SK-N-SH treated with all-trans-retinoic acid at 6 μM for 48 hours (cell line): ENCODE measurements around the gene RAB36.

Experiments used
- ATAC-seq: fragments of 200-7000 bp; cut with Tn5 transposase; 3 replicates; pipeline ENCODE4 v1.9.1; 2020; ENCODE audit warnings: mild to moderate bottlenecking, moderate library complexity
- ARNTL ChIP-seq: fragments of 450-650 bp; formaldehyde crosslinking; IDR thresholded peaks from 2 replicates; pipeline ENCODE4 v1.5.0; 2020; ENCODE audit warnings: low read depth, mild to moderate bottlenecking, moderate library complexity, borderline replicate concordance
- CREB5 ChIP-seq: fragments of 250-450 bp; sonication (Bioruptor Pico); IDR thresholded peaks from 2 replicates; pipeline ENCODE4 v1.5.1; 2020; ENCODE audit warnings: low read depth, mild to moderate bottlenecking, moderate library complexity
- CSDC2 ChIP-seq: fragments of 250-450 bp; sonication (Bioruptor Pico); IDR thresholded peaks from 2 replicates; pipeline ENCODE4 v1.5.0; 2020; ENCODE audit warnings: mild to moderate bottlenecking, moderate library complexity
- CSRNP3 ChIP-seq: fragments of 250-450 bp; sonication (Bioruptor Pico); IDR thresholded peaks from 2 replicates; pipeline ENCODE4 v1.5.1; 2021; ENCODE audit warnings: mild to moderate bottlenecking, moderate library complexity
- ESRRG ChIP-seq: fragments of 250-450 bp; sonication (Bioruptor Pico); IDR thresholded peaks from 2 replicates; pipeline ENCODE4 v1.6.1; 2021; ENCODE audit warnings: mild to moderate bottlenecking
- ISL1 ChIP-seq: fragments of 250-450 bp; sonication (Bioruptor Pico); IDR thresholded peaks from 2 replicates; pipeline ENCODE4 v2.1.2; 2022; ENCODE audit warnings: mild to moderate bottlenecking, moderate library complexity
- PATZ1 ChIP-seq: fragments of 250-450 bp; sonication (Bioruptor Pico); IDR thresholded peaks from 2 replicates; pipeline ENCODE4 v1.8.0; 2020; ENCODE audit warnings: mild to moderate bottlenecking, moderate library complexity, borderline replicate concordance
- POU6F1 ChIP-seq: fragments of 250-450 bp; sonication (Bioruptor Pico); IDR thresholded peaks from 2 replicates; pipeline ENCODE4 v1.8.0; 2021; ENCODE audit warnings: low read depth, mild to moderate bottlenecking, moderate library complexity, borderline replicate concordance
- PPARA ChIP-seq: fragments of 250-450 bp; sonication (Bioruptor Pico); IDR thresholded peaks from 2 replicates; pipeline ENCODE4 v1.5.0; 2020; ENCODE audit warnings: mild to moderate bottlenecking, borderline replicate concordance
- RARB ChIP-seq: fragments of 250-450 bp; sonication (Bioruptor Pico); IDR thresholded peaks from 2 replicates; pipeline ENCODE4 v1.8.0; 2021; ENCODE audit warnings: mild to moderate bottlenecking, moderate library complexity
- TCF4 ChIP-seq: fragments of 250-450 bp; sonication (Bioruptor Pico); IDR thresholded peaks from 2 replicates; pipeline ENCODE4 v1.8.0; 2021; ENCODE audit warnings: mild to moderate bottlenecking, moderate library complexity, borderline replicate concordance
- TOX ChIP-seq: fragments of 250-450 bp; sonication (Bioruptor Pico); IDR thresholded peaks from 2 replicates; pipeline ENCODE4 v1.8.0; 2021; ENCODE audit warnings: mild to moderate bottlenecking, moderate library complexity, borderline replicate concordance
- TSHZ2 ChIP-seq: fragments of 250-450 bp; sonication (Bioruptor Pico); IDR thresholded peaks from 2 replicates; pipeline ENCODE4 v1.5.0; 2020; ENCODE audit warnings: mild to moderate bottlenecking, moderate library complexity
- ZC3H10 ChIP-seq: fragments of 250-450 bp; sonication (Bioruptor Pico); IDR thresholded peaks from 2 replicates; pipeline ENCODE4 v1.5.1; 2021; ENCODE audit warnings: mild to moderate bottlenecking, moderate library complexity
- ZFP3 ChIP-seq: fragments of 250-450 bp; sonication (Bioruptor Pico); IDR thresholded peaks from 2 replicates; pipeline ENCODE4 v1.5.0; 2020; ENCODE audit warnings: mild to moderate bottlenecking, moderate library complexity
- ZFP30 ChIP-seq: fragments of 450-650 bp; formaldehyde crosslinking; IDR thresholded peaks from 2 replicates; pipeline ENCODE4 v1.5.0; 2022; ENCODE audit warnings: mild to moderate bottlenecking, moderate library complexity
- ZNF565 ChIP-seq: fragments of 450-650 bp; formaldehyde crosslinking; conservative IDR thresholded peaks from 2 replicates; pipeline ENCODE4 v1.5.0; 2020; ENCODE audit warnings: low read depth, mild to moderate bottlenecking, moderate library complexity
- ZNF70 ChIP-seq: fragments of 450-650 bp; formaldehyde crosslinking; IDR thresholded peaks from 2 replicates; pipeline ENCODE4 v1.5.0; 2020; ENCODE audit warnings: mild to moderate bottlenecking, moderate library complexity

RAB36 gene

GRCh38 chr22:23102776-23103175 lies 42.5 kb upstream of the RAB36 start:
- TF ChIP-seq CSRNP3 (CRISPR knock-in tag) (no peak), ZC3H10 (CRISPR knock-in tag) (no peak), TOX (no peak)
- TF ChIP-seq, all 23 proteins: peak for 0
- ATAC-seq, result no peak

GRCh38 chr22:23103199-23103954 lies 41.9 kb upstream of the RAB36 start:
- no peak; the same call in 2 of the 3 replicates for ATAC-seq
- TF ChIP-seq CREB5 (CRISPR knock-in tag) (no peak), ZNF565 (CRISPR knock-in tag) (no peak), TSHZ2 (CRISPR knock-in tag) (no peak), CSDC2 (no peak), ZNF70 (CRISPR knock-in tag) (no peak), ARNTL (CRISPR knock-in tag) (no peak), ZC3H10 (CRISPR knock-in tag) (no peak), ESRRG (CRISPR knock-in tag) (no peak), POU6F1 (CRISPR knock-in tag) (no peak), RARB (CRISPR knock-in tag) (no peak), TCF4 (CRISPR knock-in tag) (no peak), ISL1 (CRISPR knock-in tag) (no peak), ZFP30 (no peak), PPARA (CRISPR knock-in tag) (no peak), ZFP3 (no peak), PATZ1 (no peak), TOX (no peak)

- ATAC-seq, result no peak
- TF ChIP-seq POU6F1 (CRISPR knock-in tag) (no peak), TSHZ2 (CRISPR knock-in tag) (no peak), ZFP3 (no peak), TCF4 (CRISPR knock-in tag) (no peak), PATZ1 (no peak), TOX (no peak)
Measured at GRCh38 chr22:23104187-23104971, 40.9 kb upstream of the RAB36 start.
